Measurements from ENCODE around the gene CAPN10.

Gene CAPN10

DNA sequence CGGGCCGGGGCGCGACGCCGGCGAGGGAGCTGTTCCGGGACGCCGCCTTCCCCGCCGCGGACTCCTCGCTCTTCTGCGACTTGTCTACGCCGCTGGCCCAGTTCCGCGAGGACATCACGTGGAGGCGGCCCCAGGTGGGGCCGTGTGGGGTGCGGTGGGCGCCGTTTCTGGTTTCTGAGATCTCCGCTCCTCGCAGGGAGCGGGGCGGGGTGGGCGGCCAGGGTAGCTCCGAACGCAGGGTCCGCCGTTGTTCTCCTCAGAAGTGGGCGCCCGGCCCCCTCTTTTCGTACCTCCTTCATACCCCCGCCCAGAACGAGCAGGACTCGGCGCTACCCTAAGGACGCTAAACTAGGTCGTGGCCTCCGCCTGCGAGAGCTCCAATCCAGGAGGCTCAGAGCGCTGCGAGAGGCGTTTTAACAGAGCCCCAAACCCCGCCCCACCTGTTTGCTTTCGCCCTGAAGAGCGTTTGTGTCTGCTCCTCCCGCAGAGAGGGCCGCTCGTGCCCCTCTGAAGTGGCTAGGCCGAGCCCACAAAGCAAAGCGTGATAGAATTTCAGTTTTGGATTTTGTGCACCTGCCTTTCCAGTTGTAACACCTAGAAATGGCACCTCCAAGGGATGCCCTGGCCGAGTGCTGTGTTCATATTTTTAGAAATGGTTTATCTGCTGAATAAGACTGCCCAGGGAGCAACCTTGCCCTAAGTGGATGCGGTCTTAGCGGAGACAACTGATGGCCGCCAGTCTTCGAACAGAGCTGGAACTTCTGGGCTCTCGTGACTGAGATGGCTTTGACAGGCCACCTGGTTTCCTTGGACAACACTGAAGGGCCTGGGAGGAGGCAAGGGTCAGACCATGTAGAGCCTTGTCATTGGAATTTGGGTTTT is 626 bp downstream of the CAPN10 start:
- Mint-ChIP-seq H3K27ac (peak overlapping the region in 2 of 3 experiments; percentile 5 to 14), H3K27me3 (ENCODE audit: low read depth) (no peaks in the 10 kb centered on the region), H3K9me3 (no peaks in the 10 kb centered on the region), H3K4me3 (peak overlapping the region; percentile 79 to 97 (median 93)), H3K4me1 (peaks cover 37% of the 10 kb centered on the region), H3K36me3 (ENCODE audit: low read depth) (peaks cover 23% of the 10 kb centered on the region)
- TF ChIP-seq, protein P1, sequence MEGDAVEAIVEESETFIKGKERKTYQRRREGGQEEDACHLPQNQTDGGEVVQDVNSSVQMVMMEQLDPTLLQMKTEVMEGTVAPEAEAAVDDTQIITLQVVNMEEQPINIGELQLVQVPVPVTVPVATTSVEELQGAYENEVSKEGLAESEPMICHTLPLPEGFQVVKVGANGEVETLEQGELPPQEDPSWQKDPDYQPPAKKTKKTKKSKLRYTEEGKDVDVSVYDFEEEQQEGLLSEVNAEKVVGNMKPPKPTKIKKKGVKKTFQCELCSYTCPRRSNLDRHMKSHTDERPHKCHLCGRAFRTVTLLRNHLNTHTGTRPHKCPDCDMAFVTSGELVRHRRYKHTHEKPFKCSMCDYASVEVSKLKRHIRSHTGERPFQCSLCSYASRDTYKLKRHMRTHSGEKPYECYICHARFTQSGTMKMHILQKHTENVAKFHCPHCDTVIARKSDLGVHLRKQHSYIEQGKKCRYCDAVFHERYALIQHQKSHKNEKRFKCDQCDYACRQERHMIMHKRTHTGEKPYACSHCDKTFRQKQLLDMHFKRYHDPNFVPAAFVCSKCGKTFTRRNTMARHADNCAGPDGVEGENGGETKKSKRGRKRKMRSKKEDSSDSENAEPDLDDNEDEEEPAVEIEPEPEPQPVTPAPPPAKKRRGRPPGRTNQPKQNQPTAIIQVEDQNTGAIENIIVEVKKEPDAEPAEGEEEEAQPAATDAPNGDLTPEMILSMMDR (IDR thresholded peaks at IDR 0.05; ENCODE audit: unreplicated experiment in 3 of 3), result no peak

DNA sequence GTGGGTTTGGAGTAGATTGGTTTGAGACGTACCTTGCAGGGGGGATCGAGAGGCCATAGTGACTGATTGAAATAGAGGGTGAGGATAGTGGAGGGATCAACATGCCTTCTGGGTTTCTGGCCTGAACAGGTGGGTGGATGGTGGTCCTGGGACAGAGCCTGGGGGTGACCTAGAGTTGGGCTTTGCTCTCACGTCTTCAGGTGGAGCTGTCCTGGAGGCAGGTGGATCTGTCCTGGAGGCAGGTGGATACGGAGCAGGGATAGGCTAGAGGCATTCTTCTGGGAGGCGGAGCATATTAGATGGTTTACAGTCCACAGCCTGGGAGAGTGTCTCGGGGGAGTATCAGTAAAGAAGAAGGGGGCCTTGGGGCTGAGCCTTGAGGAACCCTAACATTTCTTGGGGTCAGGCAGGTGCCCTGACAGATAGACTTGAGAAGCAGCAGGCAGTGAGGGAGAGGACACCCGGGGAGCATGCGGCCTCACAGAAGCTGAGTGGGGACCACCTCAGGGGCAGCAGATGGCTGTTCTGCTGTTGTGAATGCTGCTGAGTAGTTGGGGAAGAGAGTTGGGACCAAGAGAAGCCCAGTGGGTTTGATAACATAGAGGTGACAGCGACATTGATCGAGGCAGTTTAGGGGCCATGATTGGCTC is 1.6 kb downstream of the CAPN10 start:
- Mint-ChIP-seq H3K27ac (peak overlapping the region; percentile 5 to 14 (median 6)), H3K36me3 (ENCODE audit: low read depth) (peaks cover 16% of the 10 kb centered on the region), H3K4me1 (peaks cover 32% of the 10 kb centered on the region), H3K4me3 (peak overlapping the region; percentile 79 to 97 (median 93)), H3K9me3 (no peaks in the 10 kb centered on the region), H3K27me3 (ENCODE audit: low read depth) (no peaks in the 10 kb centered on the region)
- TF ChIP-seq, protein P1 (IDR thresholded peaks at IDR 0.05; ENCODE audit: unreplicated experiment in 3 of 3), result no peak

DNA sequence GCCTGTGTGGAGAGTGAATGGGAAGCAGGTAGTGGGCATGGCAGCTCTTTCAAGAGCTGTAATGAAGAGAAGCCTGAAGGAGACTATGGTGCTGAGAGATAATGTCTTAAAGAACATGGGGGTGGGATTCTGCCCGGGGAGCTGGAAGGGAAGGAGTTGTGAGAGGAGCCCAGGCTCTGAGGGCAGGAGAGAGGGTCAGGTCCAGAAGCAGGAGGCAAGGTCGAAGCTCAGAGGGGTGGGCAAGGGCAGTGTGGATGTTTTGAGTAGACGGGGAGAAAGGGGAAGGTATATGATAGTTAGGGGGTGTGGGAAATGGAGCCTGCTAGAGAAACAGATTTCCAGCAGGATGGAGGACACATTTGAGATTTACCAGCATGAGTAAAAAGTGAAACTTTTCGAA is 2.1 kb downstream of the CAPN10 start:
- Mint-ChIP-seq H3K4me1 (peaks cover 32% of the 10 kb centered on the region), H3K27me3 (ENCODE audit: low read depth) (no peaks in the 10 kb centered on the region), H3K9me3 (no peaks in the 10 kb centered on the region), H3K4me3 (peak overlapping the region; percentile 34 to 93 (median 79)), H3K27ac (peak overlapping the region in 2 of 3 experiments; percentile 6 to 14), H3K36me3 (ENCODE audit: low read depth) (peaks cover 16% of the 10 kb centered on the region)
- TF ChIP-seq, protein P1 (IDR thresholded peaks at IDR 0.05; ENCODE audit: unreplicated experiment in 3 of 3), result no peak

DNA sequence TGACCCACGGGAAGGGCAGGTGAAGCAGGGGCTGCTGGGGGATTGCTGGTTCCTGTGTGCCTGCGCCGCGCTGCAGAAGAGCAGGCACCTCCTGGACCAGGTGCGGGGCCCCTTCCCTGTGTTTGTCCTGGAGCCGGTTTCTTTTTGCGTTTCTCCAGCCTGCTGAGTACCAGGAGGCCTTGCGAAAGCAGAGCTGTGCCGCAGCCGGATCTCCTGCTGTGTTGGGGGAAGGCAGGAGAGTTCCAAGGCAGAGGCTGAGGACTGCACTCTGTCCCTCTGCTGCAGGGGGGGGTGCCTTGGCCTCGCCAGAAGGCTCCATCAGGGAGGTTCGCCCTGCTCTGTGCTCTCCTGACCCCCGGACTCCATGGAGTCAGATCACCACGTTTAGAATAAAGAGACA is 2.8 kb downstream of the CAPN10 start:
- TF ChIP-seq, protein P1 (IDR thresholded peaks at IDR 0.05; ENCODE audit: unreplicated experiment in 3 of 3), result no peak
- Mint-ChIP-seq H3K36me3 (ENCODE audit: low read depth) (peaks cover 16% of the 10 kb centered on the region), H3K4me3 (peak overlapping the region; percentile 19 to 93 (median 42)), H3K27me3 (ENCODE audit: low read depth) (no peaks in the 10 kb centered on the region), H3K9me3 (no peaks in the 10 kb centered on the region), H3K27ac (peak overlapping the region in 1 of 3 experiments; percentile 14), H3K4me1 (peaks cover 30% of the 10 kb centered on the region)

DNA sequence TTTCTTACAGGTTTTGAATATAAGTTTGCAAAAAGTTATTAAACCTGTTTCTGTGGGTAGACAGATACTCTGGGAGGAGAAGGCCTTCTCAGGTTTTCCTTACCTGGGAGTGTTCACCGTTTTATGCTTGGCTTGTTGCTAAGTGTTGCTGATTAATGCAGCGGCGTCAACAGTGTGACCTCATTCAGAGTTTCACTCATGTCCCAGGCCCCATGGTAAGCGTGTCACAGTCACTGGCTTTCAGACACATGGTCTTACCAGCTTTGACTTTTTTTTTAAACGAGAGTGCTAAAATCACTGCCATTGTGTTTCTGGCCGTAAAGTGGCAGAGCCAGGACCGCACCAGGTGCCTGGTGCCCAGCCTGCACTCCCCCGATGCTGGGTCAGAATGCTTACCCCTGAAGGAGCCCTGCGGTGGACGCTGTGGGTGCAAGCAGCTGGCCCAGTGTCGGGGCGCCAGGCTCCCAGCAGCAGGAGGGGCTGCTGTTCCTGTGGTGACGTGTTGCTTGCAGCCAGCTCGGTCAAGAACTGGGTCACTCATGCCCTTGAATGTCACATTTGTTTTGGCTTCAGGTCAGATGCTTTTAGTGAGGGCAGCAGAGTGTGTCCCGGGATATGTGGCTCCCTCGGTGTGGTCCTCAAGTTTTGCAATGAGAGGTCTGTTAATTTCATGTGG is 3.5 kb downstream of the CAPN10 start:
- no peaks in the 10 kb centered on the region for H3K27me3 Mint-ChIP-seq (ENCODE audit: low read depth)
- H3K4me1 Mint-ChIP-seq, result peaks cover 24% of the 10 kb centered on the region
- TF ChIP-seq, protein P1 (IDR thresholded peaks at IDR 0.05; ENCODE audit: unreplicated experiment in 3 of 3), result no peak
- peak overlapping the region; percentile 19 to 42 (median 27) for H3K4me3 Mint-ChIP-seq
- no peaks in the 10 kb centered on the region for H3K9me3 Mint-ChIP-seq
- peak overlapping the region in 1 of 3 experiments; percentile 14 for H3K27ac Mint-ChIP-seq
- H3K36me3 Mint-ChIP-seq (ENCODE audit: low read depth), result peaks cover 16% of the 10 kb centered on the region
